HepG2 (cell line): ENCODE measurements around the gene NF2. TPM values are rescaled to one million over a fixed set of nuclear protein-coding genes. Genes with fewer than 3 reads are reported as not detected.

Source experiments
- ARHGAP35 ChIP-seq: sonication (generic); formaldehyde crosslinking; IDR thresholded peaks from 2 replicates; pipeline ENCODE4 v1.9.0; 2022; ENCODE audit warnings: mild to moderate bottlenecking, inconsistent platforms, moderate library complexity, missing genetic modification reagents, borderline replicate concordance
- BRCA1 ChIP-seq: sonication (generic); formaldehyde crosslinking; IDR thresholded peaks from 2 replicates; pipeline ENCODE4 v1.4.0; 2020; ENCODE audit warnings: missing genetic modification reagents
- ELF3 ChIP-seq: IDR thresholded peaks from 2 replicates; pipeline ENCODE4 v1.6.1; 2016; ENCODE audit warnings: missing genetic modification reagents, missing compliant biosample characterization
- HCFC1 ChIP-seq: fragments of 150-350 bp; IDR thresholded peaks from 2 replicates; pipeline ENCODE4 v1.6.1; 2014; ENCODE audit warnings: low read depth, low read length
- HIVEP1 ChIP-seq: sonication (generic); formaldehyde crosslinking; IDR thresholded peaks from 2 replicates; pipeline ENCODE4 v1.4.0; 2020; ENCODE audit warnings: mild to moderate bottlenecking, missing genetic modification reagents
- KAT2B ChIP-seq: fragments of 150-350 bp; IDR thresholded peaks from 2 replicates; pipeline ENCODE4 v1.6.1; 2014; ENCODE audit warnings: low read depth, low read length, borderline replicate concordance
- KLF15 ChIP-seq: sonication (generic); formaldehyde crosslinking; IDR thresholded peaks from 2 replicates; pipeline ENCODE4 v1.8.1; 2023; ENCODE audit warnings: borderline replicate concordance, mild to moderate bottlenecking, inconsistent platforms, missing genetic modification reagents, mixed read lengths
- MIXL1 ChIP-seq: IDR thresholded peaks from 2 replicates; pipeline ENCODE4 v1.6.1; 2016
- NCOA5 ChIP-seq: sonication (generic); formaldehyde crosslinking; IDR thresholded peaks from 2 replicates; pipeline ENCODE4 v1.4.0; 2020; ENCODE audit warnings: missing genetic modification reagents
- NFE2L2 ChIP-seq: fragments of 150-350 bp; IDR thresholded peaks from 2 replicates; pipeline ENCODE4 v1.6.1; 2014; ENCODE audit warnings: low read length
- NFYB ChIP-seq: sonication (generic); formaldehyde crosslinking; IDR thresholded peaks from 2 replicates; pipeline ENCODE4 v1.4.0; 2020; ENCODE audit warnings: missing genetic modification reagents
- PHF21A ChIP-seq: sonication (generic); formaldehyde crosslinking; IDR thresholded peaks from 2 replicates; pipeline ENCODE4 v1.5.0; 2020; ENCODE audit warnings: mild to moderate bottlenecking, missing genetic modification reagents
- PTBP1 ChIP-seq: fragments of 200-400 bp; formaldehyde crosslinking; IDR thresholded peaks from 2 replicates; pipeline ENCODE4 v1.6.1; 2018; ENCODE audit warnings: low read length, low read depth; ENCODE audit not compliant: poor library complexity, severe bottlenecking
- RARG ChIP-seq: sonication (generic); formaldehyde crosslinking; IDR thresholded peaks from 2 replicates; pipeline ENCODE4 v1.4.0; 2020; ENCODE audit warnings: low read depth, mild to moderate bottlenecking, missing genetic modification reagents
- REPIN1 ChIP-seq: sonication (generic); formaldehyde crosslinking; IDR thresholded peaks from 2 replicates; pipeline ENCODE4 v1.8.0; 2022; ENCODE audit warnings: missing genetic modification reagents, low read depth, mild to moderate bottlenecking, borderline replicate concordance
- SP2 ChIP-seq: sonication (generic); formaldehyde crosslinking; IDR thresholded peaks from 2 replicates; pipeline ENCODE4 v1.5.1; 2020; ENCODE audit warnings: mild to moderate bottlenecking, missing genetic modification reagents
- TARDBP ChIP-seq: sonication (generic); formaldehyde crosslinking; IDR thresholded peaks from 2 replicates; pipeline ENCODE4 v1.8.0; 2022; ENCODE audit warnings: mild to moderate bottlenecking, missing genetic modification reagents
- TOPORS ChIP-seq: sonication (generic); formaldehyde crosslinking; IDR thresholded peaks from 2 replicates; pipeline ENCODE4 v1.8.0; 2023; ENCODE audit warnings: mild to moderate bottlenecking, missing genetic modification reagents
- ZNF230 ChIP-seq: sonication (generic); formaldehyde crosslinking; IDR thresholded peaks from 2 replicates; pipeline ENCODE4 v1.4.0; 2020; ENCODE audit warnings: mild to moderate bottlenecking, missing genetic modification reagents
- ZNF44 ChIP-seq: sonication (generic); formaldehyde crosslinking; IDR thresholded peaks from 2 replicates; pipeline ENCODE4 v1.5.1; 2020; ENCODE audit warnings: mild to moderate bottlenecking, missing genetic modification reagents
- ZNF510 ChIP-seq: sonication (generic); formaldehyde crosslinking; IDR thresholded peaks from 2 replicates; pipeline ENCODE4 v1.4.0; 2020; ENCODE audit warnings: low read depth, mild to moderate bottlenecking, missing genetic modification reagents
- ZNF598 ChIP-seq: sonication (generic); formaldehyde crosslinking; IDR thresholded peaks from 2 replicates; pipeline ENCODE4 v1.5.1; 2020; ENCODE audit warnings: mild to moderate bottlenecking, missing genetic modification reagents, borderline replicate concordance
- ZNF749 ChIP-seq: sonication (generic); formaldehyde crosslinking; IDR thresholded peaks from 2 replicates; pipeline ENCODE4 v1.8.0; 2022; ENCODE audit warnings: mild to moderate bottlenecking, missing genetic modification reagents, moderate library complexity, borderline replicate concordance
- ZNF781 ChIP-seq: sonication (generic); formaldehyde crosslinking; IDR thresholded peaks from 2 replicates; pipeline ENCODE4 v1.5.1; 2020; ENCODE audit warnings: borderline replicate concordance, mild to moderate bottlenecking, missing genetic modification reagents; ENCODE audit errors: not compliant biosample characterization
- polyA plus RNA-seq, 8 experiments: library from polyadenylated mRNA; depleted of rRNA in 3 of 8; stranded (reverse) in 7 of 8; unstranded in 1 of 8; fragments of >200 nt; fragmentation: Illumina TruSeq in 4 of 8; extraction: Trizol in 4 of 8; gene quantifications; 2 replicates each; pipeline versions ENCODE4 v1.2.1 to v1.2.3, GENCODE V29; 2011 to 2016; ENCODE audit warnings: low read depth in 4 of 8, missing spikeins in 1 of 8, mixed read lengths in 1 of 8; ENCODE audit not compliant: insufficient read depth in 1 of 8
- total RNA-seq, 5 experiments: library from RNA; depleted of rRNA; stranded (reverse); fragments of >200 nt; fragmentation: Illumina TruSeq; extraction: Trizol; gene quantifications; 2 replicates each; pipeline ENCODE4 v1.2.3, GENCODE V29; 2016; ENCODE audit warnings: low read depth in 1 of 5
- TF ChIP-seq, protein P1 (sequence below): sonication (generic); formaldehyde crosslinking; conservative IDR thresholded peaks from 2 replicates; pipeline ENCODE4 v1.8.0; 2022; ENCODE audit warnings: low read depth, missing genetic modification reagents
- TF ChIP-seq, protein P2 (sequence below): sonication (generic); formaldehyde crosslinking; IDR thresholded peaks from 2 replicates; pipeline ENCODE4 v1.8.0; 2022; ENCODE audit warnings: missing genetic modification reagents, mild to moderate bottlenecking, borderline replicate concordance
- TF ChIP-seq, protein P3 (sequence below): IDR thresholded peaks from 2 replicates; pipeline ENCODE4 v1.6.1; 2012; ENCODE audit warnings: low read depth, low read length, improper control_type of control experiment

The NF2 gene
- total and polyA plus RNA-seq, 2 of the 13 experiments (the other 11 are each of a cell fraction or from before 2014, with no cell fraction given): 9.3 to 33.3 TPM

- no peak for TF ChIP-seq TOPORS (CRISPR knock-in tag)
- TF ChIP-seq HCFC1: 0 out of 2 replicates have a peak, but pooled peaks have one; percentile 18
- TF ChIP-seq KLF15 (CRISPR knock-in tag): peak; percentile 66; the same call in 1 of the 2 replicates
- no peak for TF ChIP-seq SP2 (CRISPR knock-in tag)
- TF ChIP-seq, protein P1, sequence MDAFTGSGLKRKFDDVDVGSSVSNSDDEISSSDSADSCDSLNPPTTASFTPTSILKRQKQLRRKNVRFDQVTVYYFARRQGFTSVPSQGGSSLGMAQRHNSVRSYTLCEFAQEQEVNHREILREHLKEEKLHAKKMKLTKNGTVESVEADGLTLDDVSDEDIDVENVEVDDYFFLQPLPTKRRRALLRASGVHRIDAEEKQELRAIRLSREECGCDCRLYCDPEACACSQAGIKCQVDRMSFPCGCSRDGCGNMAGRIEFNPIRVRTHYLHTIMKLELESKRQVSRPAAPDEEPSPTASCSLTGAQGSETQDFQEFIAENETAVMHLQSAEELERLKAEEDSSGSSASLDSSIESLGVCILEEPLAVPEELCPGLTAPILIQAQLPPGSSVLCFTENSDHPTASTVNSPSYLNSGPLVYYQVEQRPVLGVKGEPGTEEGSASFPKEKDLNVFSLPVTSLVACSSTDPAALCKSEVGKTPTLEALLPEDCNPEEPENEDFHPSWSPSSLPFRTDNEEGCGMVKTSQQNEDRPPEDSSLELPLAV (CRISPR knock-in tag): no peak
- no peak for TF ChIP-seq ZNF44 (CRISPR knock-in tag)
- no peak for TF ChIP-seq ZNF510 (CRISPR knock-in tag)
- TF ChIP-seq PTBP1: no peak
- TF ChIP-seq MIXL1: peak; percentile 89
- TF ChIP-seq ARHGAP35 (CRISPR knock-in tag): peak; percentile 71; the same call in 1 of the 2 replicates
- TF ChIP-seq REPIN1 (CRISPR knock-in tag): peak; percentile 85
- peak; percentile 93 for TF ChIP-seq ZNF781 (CRISPR knock-in tag)
- 0 out of 2 replicates have a peak, but pooled peaks have one; percentile 44 for TF ChIP-seq PHF21A (CRISPR knock-in tag)
- peak; percentile 59; the same call in 1 of the 2 replicates for TF ChIP-seq TARDBP (CRISPR knock-in tag)
- TF ChIP-seq, protein P2, sequence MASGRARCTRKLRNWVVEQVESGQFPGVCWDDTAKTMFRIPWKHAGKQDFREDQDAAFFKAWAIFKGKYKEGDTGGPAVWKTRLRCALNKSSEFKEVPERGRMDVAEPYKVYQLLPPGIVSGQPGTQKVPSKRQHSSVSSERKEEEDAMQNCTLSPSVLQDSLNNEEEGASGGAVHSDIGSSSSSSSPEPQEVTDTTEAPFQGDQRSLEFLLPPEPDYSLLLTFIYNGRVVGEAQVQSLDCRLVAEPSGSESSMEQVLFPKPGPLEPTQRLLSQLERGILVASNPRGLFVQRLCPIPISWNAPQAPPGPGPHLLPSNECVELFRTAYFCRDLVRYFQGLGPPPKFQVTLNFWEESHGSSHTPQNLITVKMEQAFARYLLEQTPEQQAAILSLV (CRISPR knock-in tag): peak; percentile 54; the same call in 1 of the 2 replicates
- no peak for TF ChIP-seq RARG
- TF ChIP-seq ZNF749 (CRISPR knock-in tag): peak; percentile 92
- peak; percentile 86; the same call in 1 of the 2 replicates for TF ChIP-seq BRCA1 (CRISPR knock-in tag)
- no peak for TF ChIP-seq KAT2B
- TF ChIP-seq NCOA5 (CRISPR knock-in tag): no peak
- peak; percentile 54; the same call in 1 of the 2 replicates for TF ChIP-seq HIVEP1 (CRISPR knock-in tag)
- peak; percentile 82 for TF ChIP-seq ELF3
- peak; percentile 59; the same call in 1 of the 2 replicates for TF ChIP-seq ZNF230
- TF ChIP-seq, protein P3, sequence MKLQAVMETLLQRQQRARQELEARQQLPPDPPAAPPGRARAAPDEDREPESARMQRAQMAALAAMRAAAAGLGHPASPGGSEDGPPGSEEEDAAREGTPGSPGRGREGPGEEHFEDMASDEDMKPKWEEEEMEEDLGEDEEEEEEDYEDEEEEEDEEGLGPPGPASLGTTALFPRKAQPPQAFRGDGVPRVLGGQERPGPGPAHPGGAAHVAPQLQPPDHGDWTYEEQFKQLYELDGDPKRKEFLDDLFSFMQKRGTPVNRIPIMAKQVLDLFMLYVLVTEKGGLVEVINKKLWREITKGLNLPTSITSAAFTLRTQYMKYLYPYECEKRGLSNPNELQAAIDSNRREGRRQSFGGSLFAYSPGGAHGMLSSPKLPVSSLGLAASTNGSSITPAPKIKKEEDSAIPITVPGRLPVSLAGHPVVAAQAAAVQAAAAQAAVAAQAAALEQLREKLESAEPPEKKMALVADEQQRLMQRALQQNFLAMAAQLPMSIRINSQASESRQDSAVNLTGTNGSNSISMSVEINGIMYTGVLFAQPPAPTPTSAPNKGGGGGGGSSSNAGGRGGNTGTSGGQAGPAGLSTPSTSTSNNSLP: 0 out of 2 replicates have a peak, but pooled peaks have one; percentile 24
- no peak; the same call in 1 of the 2 replicates for TF ChIP-seq ZNF598 (CRISPR knock-in tag)
- TF ChIP-seq NFYB: peak; percentile 36; the same call in 1 of the 2 replicates
- no peak for TF ChIP-seq NFE2L2
Observed at GRCh38 chr22:29716814-29717545, 113.5 kb downstream of the NF2 start (continued).
